Stimulated activated CD8-positive, alpha-beta memory T cell treated with anti-CD3 and anti-CD28 coated beads, Interleukin-2, amount 100 ng/mL, for 1 hour (primary cell): ENCODE data around the gene NDUFS6.
"Not testable (repeated sequence)": the region's sequence is repeated elsewhere in the genome, so short reads cannot be mapped to it uniquely, and the experiment has no call there.

Experiments
- DNase-seq, 2 donors: peaks; one replicate each; pipeline ENCODE4 v3.0.0-alpha.2; 2020; ENCODE audit warnings: low read depth in 2 of 2

Gene NDUFS6

GRCh38 chr5:1782385-1783215 is 18.6 kb upstream of the NDUFS6 start:
- no peak for DNase-seq

GRCh38 chr5:1783216-1783554 is 18.0 kb upstream of the NDUFS6 start:
- DNase-seq, result no peak

- no peak for DNase-seq
Observed at GRCh38 chr5:1784197-1785050, 16.8 kb upstream of the NDUFS6 start.

GRCh38 chr5:1785062-1785461 is 16.1 kb upstream of the NDUFS6 start:
- no peak for DNase-seq

GRCh38 chr5:1785984-1786383 is 15.2 kb upstream of the NDUFS6 start:
- no peak for DNase-seq

GRCh38 chr5:1786621-1787471 is 14.4 kb upstream of the NDUFS6 start:
- DNase-seq, result no peak

GRCh38 chr5:1787472-1788047 is 13.6 kb upstream of the NDUFS6 start:
- no peak for DNase-seq

- DNase-seq, result no peak
Observed at GRCh38 chr5:1788200-1788599, 13.0 kb upstream of the NDUFS6 start.

- no peak for DNase-seq
Observed at GRCh38 chr5:1788828-1789227, 12.4 kb upstream of the NDUFS6 start.

GRCh38 chr5:1789438-1789833 is 11.8 kb upstream of the NDUFS6 start:
- not testable (repeated sequence) for DNase-seq

- no peak for DNase-seq
Observed at GRCh38 chr5:1789834-1790471, 11.3 kb upstream of the NDUFS6 start.

GRCh38 chr5:1791176-1791575 is 10.0 kb upstream of the NDUFS6 start:
- DNase-seq, result no peak

- peak; percentile 29 to 42 for DNase-seq
Observed at GRCh38 chr5:1792842-1793266, 8.4 kb upstream of the NDUFS6 start.

GRCh38 chr5:1793301-1793740 is 7.9 kb upstream of the NDUFS6 start:
- no peak for DNase-seq

GRCh38 chr5:1793966-1794900 is 7.0 kb upstream of the NDUFS6 start:
- DNase-seq, result no peak

- no peak for DNase-seq
Observed at GRCh38 chr5:1794901-1795290, 6.3 kb upstream of the NDUFS6 start.

- DNase-seq, result no peak
Observed at GRCh38 chr5:1795506-1795905, 5.7 kb upstream of the NDUFS6 start.

GRCh38 chr5:1795931-1796330 is 5.3 kb upstream of the NDUFS6 start:
- no peak for DNase-seq

- no peak for DNase-seq
Observed at GRCh38 chr5:1796371-1797102, 4.7 kb upstream of the NDUFS6 start.
